HG03064 (cell line): Measurements from ENCODE around the gene TMEM185B.
"Not testable (repeated sequence)": the region's sequence is repeated elsewhere in the genome, so short reads cannot be mapped to it uniquely, and the experiment has no call there.

ENCODE experiments used
- ATAC-seq: cut with Tn5 transposase; IDR thresholded peaks from one replicate; pipeline ENCODE4 v1.9.1; 2021; ENCODE audit warnings: low read depth; ENCODE audit not compliant: unreplicated experiment

The TMEM185B gene

GRCh38 chr2:120209427-120210269 is 13.6 kb downstream of the TMEM185B start:
- ATAC-seq: no peak

GRCh38 chr2:120208381-120209353 is 14.5 kb downstream of the TMEM185B start:
- no peak for ATAC-seq

- ATAC-seq: no peak
Measured at GRCh38 chr2:120206022-120206581, 17.1 kb downstream of the TMEM185B start.

- ATAC-seq: no peak
Measured at GRCh38 chr2:120204945-120205670, 18.1 kb downstream of the TMEM185B start.

GRCh38 chr2:120204417-120204816 is 18.8 kb downstream of the TMEM185B start:
- ATAC-seq: no peak

GRCh38 chr2:120204022-120204405 is 19.2 kb downstream of the TMEM185B start:
- no peak for ATAC-seq

- ATAC-seq: no peak
Measured at GRCh38 chr2:120203251-120204021, 19.8 kb downstream of the TMEM185B start.

- ATAC-seq: not testable (repeated sequence)
Measured at GRCh38 chr2:120199817-120200459, 23.3 kb downstream of the TMEM185B start.

GRCh38 chr2:120195553-120195952 is 27.6 kb downstream of the TMEM185B start:
- no peak for ATAC-seq

GRCh38 chr2:120192280-120192679 is 30.9 kb downstream of the TMEM185B start:
- no peak for ATAC-seq

- ATAC-seq: no peak
Measured at GRCh38 chr2:120189189-120189588, 34.0 kb downstream of the TMEM185B start.

GRCh38 chr2:120182019-120182560 is 41.1 kb downstream of the TMEM185B start:
- ATAC-seq: no peak

GRCh38 chr2:120180066-120180465 is 43.1 kb downstream of the TMEM185B start:
- ATAC-seq: no peak

- no peak for ATAC-seq
Measured at GRCh38 chr2:120179396-120179795, 43.8 kb downstream of the TMEM185B start.

- ATAC-seq: no peak
Measured at GRCh38 chr2:120177973-120178372, 45.2 kb downstream of the TMEM185B start.

- peak; percentile 96 for ATAC-seq
Measured at GRCh38 chr2:120177001-120177621, 46.1 kb downstream of the TMEM185B start.

- no peak for ATAC-seq
Measured at GRCh38 chr2:120176526-120176925, 46.7 kb downstream of the TMEM185B start.

GRCh38 chr2:120174963-120175581 is 48.1 kb downstream of the TMEM185B start:
- no peak for ATAC-seq
